Measurements from ENCODE around the gene CA10.

DNA sequence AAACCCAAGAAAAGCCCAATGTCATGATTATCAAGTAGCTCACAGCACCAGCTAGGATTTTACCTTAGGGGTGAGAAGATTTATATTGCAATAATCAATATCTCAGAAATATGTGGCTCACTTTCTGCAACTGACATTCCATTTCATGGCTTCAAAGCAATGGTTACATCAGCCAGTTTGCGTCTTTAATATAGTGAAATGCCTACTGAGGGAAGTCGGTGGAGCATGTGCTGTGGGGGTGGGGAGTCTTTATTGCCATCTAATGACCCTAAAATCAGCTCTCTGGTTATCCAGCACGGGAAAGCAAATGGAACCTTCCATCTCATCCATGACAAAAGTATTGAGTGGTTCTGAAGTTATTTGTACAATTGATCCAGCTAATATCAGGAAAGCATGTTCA lies 395.5 kb downstream of the CA10 start:
- TF ChIP-seq, protein P1, sequence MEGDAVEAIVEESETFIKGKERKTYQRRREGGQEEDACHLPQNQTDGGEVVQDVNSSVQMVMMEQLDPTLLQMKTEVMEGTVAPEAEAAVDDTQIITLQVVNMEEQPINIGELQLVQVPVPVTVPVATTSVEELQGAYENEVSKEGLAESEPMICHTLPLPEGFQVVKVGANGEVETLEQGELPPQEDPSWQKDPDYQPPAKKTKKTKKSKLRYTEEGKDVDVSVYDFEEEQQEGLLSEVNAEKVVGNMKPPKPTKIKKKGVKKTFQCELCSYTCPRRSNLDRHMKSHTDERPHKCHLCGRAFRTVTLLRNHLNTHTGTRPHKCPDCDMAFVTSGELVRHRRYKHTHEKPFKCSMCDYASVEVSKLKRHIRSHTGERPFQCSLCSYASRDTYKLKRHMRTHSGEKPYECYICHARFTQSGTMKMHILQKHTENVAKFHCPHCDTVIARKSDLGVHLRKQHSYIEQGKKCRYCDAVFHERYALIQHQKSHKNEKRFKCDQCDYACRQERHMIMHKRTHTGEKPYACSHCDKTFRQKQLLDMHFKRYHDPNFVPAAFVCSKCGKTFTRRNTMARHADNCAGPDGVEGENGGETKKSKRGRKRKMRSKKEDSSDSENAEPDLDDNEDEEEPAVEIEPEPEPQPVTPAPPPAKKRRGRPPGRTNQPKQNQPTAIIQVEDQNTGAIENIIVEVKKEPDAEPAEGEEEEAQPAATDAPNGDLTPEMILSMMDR (conservative IDR thresholded peaks at IDR 0.05; ENCODE audit: low read depth, low read length): no peak
- no peak for TF ChIP-seq EZH2 (IDR thresholded peaks at IDR 0.05; ENCODE audit: borderline replicate concordance, low read depth, low read length, poor library complexity, severe bottlenecking)

All from A673 (cell line).